Measurements from ENCODE around the gene S100A12. TPM values are rescaled to one million over a fixed set of nuclear protein-coding genes. Genes with fewer than 3 reads are reported as not detected.
A peak's percentile ranks its signal among the peaks of the same experiment; 100 is the strongest.

The S100A12 gene
- polyA plus RNA-seq, 3 donors, result 1,275 to 2,834 (median 2,543) TPM

DNA sequence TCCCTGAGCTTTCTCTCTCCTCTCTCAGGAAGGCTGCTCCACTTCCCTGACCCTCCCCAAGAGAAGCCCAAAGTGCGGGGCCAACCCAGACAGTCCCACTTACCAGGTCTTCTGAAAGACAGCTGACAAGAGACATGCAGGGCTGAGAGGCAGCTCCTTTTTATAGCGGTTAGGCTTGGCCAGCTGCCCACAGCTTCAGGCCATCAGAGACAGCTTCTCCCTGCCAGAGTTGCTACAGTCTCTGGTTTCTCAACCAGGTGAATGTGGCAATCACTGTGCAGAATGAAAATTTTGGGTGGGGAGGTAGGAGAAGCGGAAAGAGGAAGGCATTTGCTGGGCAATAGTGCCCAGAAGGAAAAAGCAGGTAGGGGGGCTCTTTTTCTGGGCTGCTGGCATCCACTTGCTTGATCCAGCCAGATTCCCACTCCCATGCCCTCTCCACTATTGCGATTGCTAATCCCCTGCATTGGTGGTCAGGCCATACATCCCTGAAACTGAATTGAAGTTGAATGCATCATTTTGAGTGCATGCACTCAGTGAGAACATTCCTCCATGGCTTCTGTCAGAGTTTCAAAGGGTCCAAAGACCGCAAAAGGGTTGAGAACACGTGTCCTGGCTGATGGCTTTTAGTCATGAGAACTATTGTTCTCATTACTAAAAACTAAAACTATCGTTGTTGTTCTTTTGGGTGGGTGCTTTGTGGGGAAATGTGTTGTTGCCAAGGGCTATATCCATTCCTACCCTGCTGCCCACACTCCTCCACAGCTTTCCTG lies 15.7 kb upstream of the S100A12 start, which contains the start of gene S100A8:
TSS of gene S100A8 (minus strand) at position 136 of the 773 bp plus-strand sequence. CDS start 538 bp downstream, outside the sequence.
- peak within 1 kb of the TSS; percentile 79 to 87 for H3K27ac ChIP-seq (ENCODE audit: low read depth in 1 of 2, low read length in 2 of 2)
- H2AFZ ChIP-seq (ENCODE audit: insufficient read depth, low read depth, low read length, poor library complexity, severe bottlenecking), result no peak within 1 kb of the TSS
- H3K4me1 ChIP-seq (ENCODE audit: control insufficient read depth in 1 of 2, insufficient read depth in 2 of 2, low read length in 2 of 2), result peaks cover 73 to 93% of the 10 kb centered on the region in 2 donors
- intact Hi-C loops (cut with micrococcal nuclease), result no loop called here
- no peaks in the 10 kb centered on the region for H3K9me3 ChIP-seq (replicated peaks in 1 of 2; ENCODE audit: control insufficient read depth in 1 of 2, insufficient read depth in 1 of 2, low read length in 2 of 2)
- TF ChIP-seq, protein P1, sequence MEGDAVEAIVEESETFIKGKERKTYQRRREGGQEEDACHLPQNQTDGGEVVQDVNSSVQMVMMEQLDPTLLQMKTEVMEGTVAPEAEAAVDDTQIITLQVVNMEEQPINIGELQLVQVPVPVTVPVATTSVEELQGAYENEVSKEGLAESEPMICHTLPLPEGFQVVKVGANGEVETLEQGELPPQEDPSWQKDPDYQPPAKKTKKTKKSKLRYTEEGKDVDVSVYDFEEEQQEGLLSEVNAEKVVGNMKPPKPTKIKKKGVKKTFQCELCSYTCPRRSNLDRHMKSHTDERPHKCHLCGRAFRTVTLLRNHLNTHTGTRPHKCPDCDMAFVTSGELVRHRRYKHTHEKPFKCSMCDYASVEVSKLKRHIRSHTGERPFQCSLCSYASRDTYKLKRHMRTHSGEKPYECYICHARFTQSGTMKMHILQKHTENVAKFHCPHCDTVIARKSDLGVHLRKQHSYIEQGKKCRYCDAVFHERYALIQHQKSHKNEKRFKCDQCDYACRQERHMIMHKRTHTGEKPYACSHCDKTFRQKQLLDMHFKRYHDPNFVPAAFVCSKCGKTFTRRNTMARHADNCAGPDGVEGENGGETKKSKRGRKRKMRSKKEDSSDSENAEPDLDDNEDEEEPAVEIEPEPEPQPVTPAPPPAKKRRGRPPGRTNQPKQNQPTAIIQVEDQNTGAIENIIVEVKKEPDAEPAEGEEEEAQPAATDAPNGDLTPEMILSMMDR (IDR thresholded peaks at IDR 0.05), result no peak
- H3K4me3 Mint-ChIP-seq, result peak within 1 kb of the TSS; percentile 100
- peaks cover 6 to 19% of the 10 kb centered on the region in 2 donors for H3K36me3 Mint-ChIP-seq
- peak within 1 kb of the TSS; percentile 70 for H3K9ac ChIP-seq (ENCODE audit: insufficient read depth, low read length, poor library complexity, severe bottlenecking)
- no peaks in the 10 kb centered on the region for H3K27me3 ChIP-seq (ENCODE audit: control insufficient read depth in 2 of 2, insufficient read depth in 2 of 2, low read length in 2 of 2)
- peaks cover 1 to 2% (median 2%) of the 10 kb centered on the region in 3 donors for H3K27me3 Mint-ChIP-seq (ENCODE audit: low read depth in 3 of 3)
- DNase-seq, result peak; percentile 68 to 95 (median 85)
- peaks cover 91% of the 10 kb centered on the region for H3K4me1 Mint-ChIP-seq
- peak within 1 kb of the TSS; percentile 82 for H3K4me2 ChIP-seq (replicated peaks; ENCODE audit: extremely low read depth, low read length, poor library complexity, severe bottlenecking)
- 11% methylated on average over 3 of the region's 7 CpGs for WGBS (ENCODE audit: insufficient coverage)
- H4K20me1 ChIP-seq (ENCODE audit: insufficient read depth, low read length), result peaks cover 10% of the 10 kb centered on the region
- peaks cover 43% of the 10 kb centered on the region for H3K79me2 ChIP-seq (ENCODE audit: insufficient read depth, low read length)
- peak within 1 kb of the TSS; percentile 97 to 100 (median 99) for H3K27ac Mint-ChIP-seq
- no peaks in the 10 kb centered on the region for H3K36me3 ChIP-seq (replicated peaks in 1 of 2; ENCODE audit: control insufficient read depth in 1 of 2, insufficient read depth in 2 of 2, low read length in 2 of 2)
- peaks cover 0 to 2% (median 0%) of the 10 kb centered on the region in 7 donors for H3K9me3 Mint-ChIP-seq
- peak within 1 kb of the TSS; percentile 76 to 89 (median 82) for H3K4me3 ChIP-seq (replicated peaks in 1 of 3; ENCODE audit: low read depth in 2 of 3, low read length in 3 of 3)

DNA sequence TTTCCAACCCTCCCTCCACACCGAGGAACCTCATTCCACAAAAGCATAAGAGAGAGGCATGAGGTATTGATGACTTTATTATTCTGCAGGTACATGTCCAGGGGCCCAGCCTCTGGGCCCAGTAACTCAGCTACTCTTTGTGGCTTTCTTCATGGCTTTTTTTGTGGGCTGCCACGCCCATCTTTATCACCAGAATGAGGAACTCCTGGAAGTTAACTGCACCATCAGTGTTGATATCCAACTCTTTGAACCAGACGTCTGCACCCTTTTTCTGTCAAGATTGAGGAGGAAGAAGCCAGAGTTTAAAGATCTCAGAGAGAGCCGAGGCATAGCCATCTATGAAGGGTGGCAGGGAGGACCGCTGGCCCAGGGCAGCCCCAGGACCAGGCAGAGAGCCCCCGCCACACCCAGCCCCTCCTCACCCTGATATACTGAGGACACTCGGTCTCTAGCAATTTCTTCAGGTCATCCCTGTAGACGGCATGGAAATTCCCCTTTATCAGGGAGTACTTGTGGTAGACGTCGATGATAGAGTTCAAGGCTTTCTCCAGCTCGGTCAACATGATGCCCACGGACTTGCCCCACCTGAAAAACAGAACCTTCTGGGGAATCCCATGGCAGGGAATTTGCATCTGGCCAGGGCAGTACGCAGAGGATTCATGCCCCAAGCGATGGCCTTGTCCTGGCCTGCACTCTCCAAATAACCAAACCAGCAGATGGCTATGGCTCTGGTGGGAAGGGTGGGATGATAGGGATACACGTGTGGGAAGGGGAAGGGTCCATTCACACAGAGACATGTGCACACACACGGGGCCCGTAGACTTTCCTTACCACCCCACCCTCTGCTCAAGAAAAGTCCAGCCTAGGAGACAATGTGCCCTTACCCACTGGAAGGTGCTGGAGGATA lies 14.8 kb upstream of the S100A12 start:
- Histone ChIP-seq H3K4me3 (replicated peaks in 1 of 3; ENCODE audit: low read depth in 2 of 3, low read length in 3 of 3) (peak overlapping the region; percentile 76 to 89 (median 82)), H3K9me3 (replicated peaks in 1 of 2; ENCODE audit: control insufficient read depth in 1 of 2, insufficient read depth in 1 of 2, low read length in 2 of 2) (no peaks in the 10 kb centered on the region), H3K4me2 (replicated peaks; ENCODE audit: extremely low read depth, low read length, poor library complexity, severe bottlenecking) (peak overlapping the region; percentile 82), H4K20me1 (ENCODE audit: insufficient read depth, low read length) (peaks cover 10% of the 10 kb centered on the region), H3K79me2 (ENCODE audit: insufficient read depth, low read length) (peaks cover 48% of the 10 kb centered on the region), H3K9ac (ENCODE audit: insufficient read depth, low read length, poor library complexity, severe bottlenecking) (peak overlapping the region; percentile 70), H3K27ac (ENCODE audit: low read depth in 1 of 2, low read length in 2 of 2) (peak overlapping the region; percentile 79 to 87), H2AFZ (ENCODE audit: insufficient read depth, low read depth, low read length, poor library complexity, severe bottlenecking) (no peak overlapping the region), H3K27me3 (ENCODE audit: control insufficient read depth in 2 of 2, insufficient read depth in 2 of 2, low read length in 2 of 2) (no peaks in the 10 kb centered on the region), H3K4me1 (ENCODE audit: control insufficient read depth in 1 of 2, insufficient read depth in 2 of 2, low read length in 2 of 2) (peaks cover 82 to 96% of the 10 kb centered on the region in 2 donors), H3K36me3 (replicated peaks in 1 of 2; ENCODE audit: control insufficient read depth in 1 of 2, insufficient read depth in 2 of 2, low read length in 2 of 2) (no peaks in the 10 kb centered on the region)
- Mint-ChIP-seq H3K27me3 (ENCODE audit: low read depth in 3 of 3) (peaks cover 0 to 1% (median 0%) of the 10 kb centered on the region in 3 donors), H3K27ac (peak overlapping the region; percentile 97 to 100 (median 99)), H3K4me3 (peak overlapping the region; percentile 100), H3K4me1 (peaks cover 95% of the 10 kb centered on the region), H3K9me3 (peaks cover 0 to 2% (median 0%) of the 10 kb centered on the region in 7 donors), H3K36me3 (peaks cover 6 to 19% of the 10 kb centered on the region in 2 donors)
- TF ChIP-seq, protein P1 (IDR thresholded peaks at IDR 0.05), result no peak
- DNase-seq, result peak; percentile 57 to 71 (median 70)
- WGBS (ENCODE audit: insufficient coverage), result 65% methylated on average over 4 of the region's 17 CpGs
- intact Hi-C loops (cut with micrococcal nuclease), result no loop called here
